Activated T-cell treated with anti-CD3 and anti-CD28 coated beads, Interleukin-2, amount 50 U/mL, for 1 hour (primary cell): Measurements from ENCODE around the gene RASGRF2.
"Not testable (repeated sequence)": the region's sequence is repeated elsewhere in the genome, so short reads cannot be mapped to it uniquely, and the experiment has no call there.

ENCODE experiments used
- DNase-seq: peaks from one replicate; pipeline ENCODE4 v3.0.0-alpha.2; 2020

The RASGRF2 gene

GRCh38 chr5:81080809-81081460 is 120.8 kb downstream of the RASGRF2 start:
- DNase-seq, result no peak

GRCh38 chr5:81081461-81081835 is 121.3 kb downstream of the RASGRF2 start:
- DNase-seq, result no peak

GRCh38 chr5:81086881-81087281 is 126.7 kb downstream of the RASGRF2 start:
- no peak for DNase-seq

GRCh38 chr5:81091199-81091598 is 131.0 kb downstream of the RASGRF2 start:
- no peak for DNase-seq

GRCh38 chr5:81093536-81094196 is 133.5 kb downstream of the RASGRF2 start:
- no peak for DNase-seq

- DNase-seq, result no peak
Measured at GRCh38 chr5:81095835-81096234, 135.7 kb downstream of the RASGRF2 start.

GRCh38 chr5:81097713-81098112 is 137.6 kb downstream of the RASGRF2 start:
- DNase-seq, result no peak

- DNase-seq, result no peak
Measured at GRCh38 chr5:81105261-81105877, 145.2 kb downstream of the RASGRF2 start.

- DNase-seq, result no peak
Measured at GRCh38 chr5:81115261-81115660, 155.1 kb downstream of the RASGRF2 start.

GRCh38 chr5:81117566-81117965 is 157.4 kb downstream of the RASGRF2 start:
- no peak for DNase-seq

- DNase-seq, result no peak
Measured at GRCh38 chr5:81121273-81121672, 161.1 kb downstream of the RASGRF2 start.

- DNase-seq, result no peak
Measured at GRCh38 chr5:81121836-81122630, 161.9 kb downstream of the RASGRF2 start.

- not testable (repeated sequence) for DNase-seq
Measured at GRCh38 chr5:81124689-81125088, 164.5 kb downstream of the RASGRF2 start.

GRCh38 chr5:81125959-81126358 is 165.8 kb downstream of the RASGRF2 start:
- DNase-seq, result no peak

GRCh38 chr5:81128416-81128815 is 168.3 kb downstream of the RASGRF2 start:
- DNase-seq, result no peak

GRCh38 chr5:81132381-81132780 is 172.2 kb downstream of the RASGRF2 start:
- DNase-seq, result no peak

- DNase-seq, result no peak
Measured at GRCh38 chr5:81134066-81134465, 173.9 kb downstream of the RASGRF2 start.

- DNase-seq, result no peak
Measured at GRCh38 chr5:81134566-81134965, 174.4 kb downstream of the RASGRF2 start.

- no peak for DNase-seq
Measured at GRCh38 chr5:81136557-81136956, 176.4 kb downstream of the RASGRF2 start.

- no peak for DNase-seq
Measured at GRCh38 chr5:81137833-81138232, 177.7 kb downstream of the RASGRF2 start.

GRCh38 chr5:81140441-81140840 is 180.3 kb downstream of the RASGRF2 start:
- no peak for DNase-seq

GRCh38 chr5:81140943-81141342 is 180.8 kb downstream of the RASGRF2 start:
- no peak for DNase-seq

- no peak for DNase-seq
Measured at GRCh38 chr5:81142108-81142507, 181.9 kb downstream of the RASGRF2 start.
